ENCODE measurements around the gene CLEC16A.
A peak's percentile ranks its signal among the peaks of the same experiment; 100 is the strongest.
"Not testable (repeated sequence)": the region's sequence is repeated elsewhere in the genome, so short reads cannot be mapped to it uniquely, and the experiment has no call there.

Gene CLEC16A

GRCh38 chr16:10926867-10927266, 17.5 kb upstream of the CLEC16A start:
- no peak for DNase-seq

GRCh38 chr16:10927497-10928112, 16.8 kb upstream of the CLEC16A start:
- no peak for DNase-seq

- not testable (repeated sequence) for DNase-seq
These were observed 15.3 kb upstream of the CLEC16A start for GRCh38 chr16:10929097-10929496.

GRCh38 chr16:10929853-10930754, 14.3 kb upstream of the CLEC16A start:
- no peak for DNase-seq

GRCh38 chr16:10930755-10931093, 13.6 kb upstream of the CLEC16A start:
- DNase-seq, result no peak

GRCh38 chr16:10931134-10931533, 13.2 kb upstream of the CLEC16A start:
- DNase-seq, result no peak

GRCh38 chr16:10931977-10932632, 12.3 kb upstream of the CLEC16A start:
- no peak for DNase-seq

GRCh38 chr16:10932959-10933710, 11.2 kb upstream of the CLEC16A start:
- DNase-seq, result no peak

- no peak for DNase-seq
These were observed 10.5 kb upstream of the CLEC16A start for GRCh38 chr16:10933865-10934264.

- no peak for DNase-seq
These were observed 9.8 kb upstream of the CLEC16A start for GRCh38 chr16:10934325-10935107.

GRCh38 chr16:10935226-10935915, 9.0 kb upstream of the CLEC16A start:
- peak; percentile 95 for DNase-seq

GRCh38 chr16:10936272-10936984, 7.9 kb upstream of the CLEC16A start:
- no peak for DNase-seq

GRCh38 chr16:10937068-10937859, 7.1 kb upstream of the CLEC16A start:
- no peak for DNase-seq

- no peak for DNase-seq
These were observed 6.0 kb upstream of the CLEC16A start for GRCh38 chr16:10938321-10938720.

- peak; percentile 75 for DNase-seq
These were observed 5.3 kb upstream of the CLEC16A start for GRCh38 chr16:10938796-10939648.

GRCh38 chr16:10939649-10940234, 4.6 kb upstream of the CLEC16A start:
- DNase-seq, result no peak

- DNase-seq, result no peak
These were observed 3.8 kb upstream of the CLEC16A start for GRCh38 chr16:10940501-10941079.
